Upper lobe of left lung (tissue), 4 donors: ENCODE data around the gene NAA80.

Source experiments
- CTCF ChIP-seq, 6 experiments: fragments of 450-650 bp in 4 of 6; fragments of 200-600 bp in 2 of 6; sonication (generic) in 2 of 6; IDR thresholded peaks; one replicate each; pipeline ENCODE4 v1.5.1; 2016 to 2019; ENCODE audit warnings: antibody characterized with exemption in 6 of 6
- POLR2AphosphoS5 ChIP-seq, 2 donors: sonication (generic); formaldehyde crosslinking; IDR thresholded peaks; one replicate each; pipeline ENCODE4 v1.5.1; 2017; ENCODE audit warnings: antibody characterized with exemption in 2 of 2

- TF ChIP-seq CTCF (IDR thresholded peaks at IDR 0.05): no peak
- TF ChIP-seq POLR2AphosphoS5 (IDR thresholded peaks at IDR 0.05): no peak
These were observed 33.2 kb downstream of the NAA80 start for GRCh38 chr3:50266017-50266416.
